HG03108 (cell line): ENCODE data around the gene IFRD2.

ENCODE experiments used
- ATAC-seq: cut with Tn5 transposase; IDR thresholded peaks from one replicate; pipeline ENCODE4 v1.9.1; 2021; ENCODE audit warnings: moderate library complexity; ENCODE audit not compliant: unreplicated experiment

The IFRD2 gene

GRCh38 chr3:50292159-50293078 lies at the start of gene IFRD2:
Gene IFRD2, minus strand, starts transcription at chr3:50292429. Its CDS starts 155 bp downstream, at chr3:50292274.
- peak; percentile 97 for ATAC-seq

GRCh38 chr3:50341537-50341936 lies 49.3 kb upstream of the IFRD2 start:
- no peak for ATAC-seq

GRCh38 chr3:50340448-50341329 lies 48.5 kb upstream of the IFRD2 start, which contains the start of gene RASSF1:
Gene RASSF1, minus strand, starts transcription at chr3:50340836. Its CDS starts 31 bp downstream, at chr3:50340805.
- ATAC-seq = peak; percentile 19

- no peak for ATAC-seq
Observed at GRCh38 chr3:50340147-50340447, 47.9 kb upstream of the IFRD2 start.

GRCh38 chr3:50339485-50340146 lies 47.4 kb upstream of the IFRD2 start:
- no peak for ATAC-seq

- no peak for ATAC-seq
Observed at GRCh38 chr3:50338965-50339364, 46.7 kb upstream of the IFRD2 start.

GRCh38 chr3:50337175-50337861 lies 45.1 kb upstream of the IFRD2 start:
- peak; percentile 75 for ATAC-seq

- peak; percentile 21 for ATAC-seq
Observed at GRCh38 chr3:50336452-50337174, 44.4 kb upstream of the IFRD2 start.

- no peak for ATAC-seq
Observed at GRCh38 chr3:50334339-50335075, 42.3 kb upstream of the IFRD2 start.

GRCh38 chr3:50333744-50334328 lies 41.6 kb upstream of the IFRD2 start:
- ATAC-seq = no peak

- no peak for ATAC-seq
Observed at GRCh38 chr3:50331364-50331907, 39.2 kb upstream of the IFRD2 start.

- ATAC-seq = no peak
Observed at GRCh38 chr3:50330330-50330729, 38.1 kb upstream of the IFRD2 start.

- peak; percentile 80 for ATAC-seq
Observed at GRCh38 chr3:50327943-50328691, 35.9 kb upstream of the IFRD2 start, which contains the start of gene TUSC2. Gene TUSC2, minus strand, starts transcription at chr3:50328223. Its CDS starts 124 bp downstream, at chr3:50328099.

GRCh38 chr3:50327129-50327528 lies 34.9 kb upstream of the IFRD2 start:
- no peak for ATAC-seq

- ATAC-seq = no peak
Observed at GRCh38 chr3:50326182-50326541, 33.9 kb upstream of the IFRD2 start.

- ATAC-seq = no peak
Observed at GRCh38 chr3:50325497-50326181, 33.4 kb upstream of the IFRD2 start.

- ATAC-seq = no peak
Observed at GRCh38 chr3:50325113-50325480, 32.9 kb upstream of the IFRD2 start.
